ENCODE measurements around the gene EIF2AK3. TPM values are rescaled to one million over a fixed set of nuclear protein-coding genes. Genes with fewer than 3 reads are reported as not detected.

Gene EIF2AK3
- total and polyA plus RNA-seq, 10 of the 15 experiments (the other 5 are each of a cell fraction or from before 2014, with no cell fraction given) = 5.0 to 44.7 (median 22.4) TPM

DNA sequence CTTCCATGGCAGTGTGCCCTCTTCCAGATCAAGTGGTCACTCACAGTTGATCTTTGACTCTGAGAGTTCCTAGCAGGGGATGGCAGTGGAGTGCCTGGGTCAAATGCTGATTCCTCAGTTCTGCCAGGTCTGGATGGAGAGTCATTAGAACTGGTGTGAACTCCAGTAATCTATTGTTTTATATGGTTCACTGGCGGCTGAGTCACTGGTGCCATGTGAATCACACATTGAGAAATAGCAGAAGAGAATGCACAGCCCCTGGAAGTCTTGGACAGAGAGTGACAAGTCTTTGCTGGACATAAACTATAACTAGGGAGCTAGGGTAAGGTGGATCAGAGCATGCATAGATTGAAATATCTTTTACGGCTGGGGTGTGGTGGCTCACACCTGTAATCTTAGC is 86.9 kb downstream of the EIF2AK3 start:
- RAD21 ChIA-PET (ENCODE audit: unreplicated experiment) = no interaction called here
- Histone ChIP-seq H3K36me3 (ENCODE audit: control insufficient read depth in 2 of 2, insufficient read depth in 2 of 2, low read length in 1 of 2) (no peaks in the 10 kb centered on the region), H2AFZ (ENCODE audit: control insufficient read depth, low read depth, low read length) (no peak overlapping the region), H3K9me3 (replicated peaks; ENCODE audit: control insufficient read depth, insufficient read depth, low read length) (no peaks in the 10 kb centered on the region; the same call in 2 of the 3 replicates), H3K4me1 (ENCODE audit: control insufficient read depth, insufficient read depth, low read length) (no peaks in the 10 kb centered on the region), H3K4me3 (no peak overlapping the region), H3K9ac (ENCODE audit: control insufficient read depth, insufficient read depth, low read length) (no peak overlapping the region), H3K4me2 (ENCODE audit: control insufficient read depth, insufficient read depth) (no peak overlapping the region), H3K27ac (ENCODE audit: control insufficient read depth, insufficient read depth) (no peak overlapping the region), H3K79me2 (ENCODE audit: control insufficient read depth, insufficient read depth, low read length) (no peaks in the 10 kb centered on the region), H3K27me3 (replicated peaks in 1 of 2; ENCODE audit: control insufficient read depth in 2 of 2, insufficient read depth in 2 of 2, low read length in 1 of 2) (no peaks in the 10 kb centered on the region), H4K20me1 (ENCODE audit: control insufficient read depth, insufficient read depth) (no peaks in the 10 kb centered on the region)
- BruUV-seq (replicated peaks) = no TSS peak
- FAIRE-seq (no peak), ATAC-seq (no peak), DNase-seq (ENCODE audit: low read depth, low spot score) (no peak)
- intact Hi-C loops (cut with micrococcal nuclease; ENCODE audit: unreplicated experiment) (no loop called here), in situ Hi-C loops (cut with MboI) (no loop called here)
- POLR2A ChIA-PET = no interaction called here
- 88% methylated on average over 2 of the region's 2 CpGs for WGBS (ENCODE audit: insufficient coverage, insufficient replicate concordance, low lambda C conversion rate, missing lambda C conversion rate)
- CTCF ChIA-PET = interaction anchor here (1.8 kb wide), 1 partner anchor 131 kb away, joined by 4 read pairs; no protein-coding TSS in a partner anchor
- SMC1A ChIA-PET (ENCODE audit: uncharacterized antibody, unreplicated experiment) = no interaction called here
- no peak for TF ChIP-seq KLF5 (IDR thresholded peaks at IDR 0.05; ENCODE audit: partially characterized antibody)
- no peak for TF ChIP-seq ASH2L (IDR thresholded peaks at IDR 0.05; ENCODE audit: borderline replicate concordance, low read depth)
- no peak for TF ChIP-seq YBX1 (IDR thresholded peaks at IDR 0.05)

DNA sequence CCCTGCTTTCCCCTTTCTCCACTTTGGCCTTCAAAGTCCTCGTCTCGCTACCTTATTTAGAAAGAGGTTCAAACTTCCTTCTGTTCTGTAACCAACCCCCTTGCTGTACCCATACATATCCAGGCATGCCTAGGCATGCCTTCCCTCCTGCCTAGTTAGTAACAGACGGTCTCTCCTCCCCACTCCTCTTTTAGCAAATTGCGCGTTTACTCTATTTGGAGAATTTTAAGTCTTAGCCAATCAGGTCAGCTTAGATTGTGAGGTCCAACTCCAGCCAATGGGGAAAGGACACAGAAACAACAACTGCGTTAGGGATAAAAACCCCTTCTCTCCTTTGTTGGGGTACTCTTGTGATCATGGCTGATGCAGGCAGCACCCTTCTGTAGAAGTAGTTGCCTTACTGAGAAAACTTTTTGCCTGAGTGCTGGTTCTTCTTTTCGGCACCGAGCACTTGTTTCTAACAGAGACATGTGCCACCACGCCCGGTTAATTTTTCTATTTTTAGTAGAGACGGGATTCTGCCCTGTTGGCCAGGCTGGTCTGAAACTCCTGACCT is 88.8 kb downstream of the EIF2AK3 start:
- FAIRE-seq = no peak
- Histone ChIP-seq H3K27ac (ENCODE audit: control insufficient read depth, insufficient read depth) (no peak overlapping the region), H2AFZ (ENCODE audit: control insufficient read depth, low read depth, low read length) (no peak overlapping the region), H3K4me3 (no peak overlapping the region), H3K9ac (ENCODE audit: control insufficient read depth, insufficient read depth, low read length) (no peak overlapping the region), H3K36me3 (ENCODE audit: control insufficient read depth in 2 of 2, insufficient read depth in 2 of 2, low read length in 1 of 2) (no peaks in the 10 kb centered on the region), H3K4me1 (ENCODE audit: control insufficient read depth, insufficient read depth, low read length) (no peaks in the 10 kb centered on the region), H4K20me1 (ENCODE audit: control insufficient read depth, insufficient read depth) (no peaks in the 10 kb centered on the region), H3K27me3 (replicated peaks in 1 of 2; ENCODE audit: control insufficient read depth in 2 of 2, insufficient read depth in 2 of 2, low read length in 1 of 2) (no peaks in the 10 kb centered on the region), H3K4me2 (ENCODE audit: control insufficient read depth, insufficient read depth) (no peak overlapping the region), H3K9me3 (replicated peaks; ENCODE audit: control insufficient read depth, insufficient read depth, low read length) (no peaks in the 10 kb centered on the region; the same call in 2 of the 3 replicates), H3K79me2 (ENCODE audit: control insufficient read depth, insufficient read depth, low read length) (no peaks in the 10 kb centered on the region)
- SMC1A ChIA-PET (ENCODE audit: uncharacterized antibody, unreplicated experiment) = no interaction called here
- RAD21 ChIA-PET (ENCODE audit: unreplicated experiment) = no interaction called here
- in situ Hi-C loops (cut with MboI) = no loop called here
- no TSS peak for BruUV-seq (replicated peaks)
- intact Hi-C loops (cut with micrococcal nuclease; ENCODE audit: unreplicated experiment) = no loop called here
- no peak for ATAC-seq
- POLR2A ChIA-PET = no interaction called here
- 78% methylated on average over 11 of the region's 11 CpGs for WGBS (ENCODE audit: insufficient coverage, insufficient replicate concordance, low lambda C conversion rate, missing lambda C conversion rate)
- CTCF ChIA-PET = interaction anchor here (0.9 kb wide), 1 partner anchor 133 kb away, joined by 4 read pairs; no protein-coding TSS in a partner anchor
- DNase-seq (ENCODE audit: low read depth, low spot score) = no peak
- TF ChIP-seq, protein P1, sequence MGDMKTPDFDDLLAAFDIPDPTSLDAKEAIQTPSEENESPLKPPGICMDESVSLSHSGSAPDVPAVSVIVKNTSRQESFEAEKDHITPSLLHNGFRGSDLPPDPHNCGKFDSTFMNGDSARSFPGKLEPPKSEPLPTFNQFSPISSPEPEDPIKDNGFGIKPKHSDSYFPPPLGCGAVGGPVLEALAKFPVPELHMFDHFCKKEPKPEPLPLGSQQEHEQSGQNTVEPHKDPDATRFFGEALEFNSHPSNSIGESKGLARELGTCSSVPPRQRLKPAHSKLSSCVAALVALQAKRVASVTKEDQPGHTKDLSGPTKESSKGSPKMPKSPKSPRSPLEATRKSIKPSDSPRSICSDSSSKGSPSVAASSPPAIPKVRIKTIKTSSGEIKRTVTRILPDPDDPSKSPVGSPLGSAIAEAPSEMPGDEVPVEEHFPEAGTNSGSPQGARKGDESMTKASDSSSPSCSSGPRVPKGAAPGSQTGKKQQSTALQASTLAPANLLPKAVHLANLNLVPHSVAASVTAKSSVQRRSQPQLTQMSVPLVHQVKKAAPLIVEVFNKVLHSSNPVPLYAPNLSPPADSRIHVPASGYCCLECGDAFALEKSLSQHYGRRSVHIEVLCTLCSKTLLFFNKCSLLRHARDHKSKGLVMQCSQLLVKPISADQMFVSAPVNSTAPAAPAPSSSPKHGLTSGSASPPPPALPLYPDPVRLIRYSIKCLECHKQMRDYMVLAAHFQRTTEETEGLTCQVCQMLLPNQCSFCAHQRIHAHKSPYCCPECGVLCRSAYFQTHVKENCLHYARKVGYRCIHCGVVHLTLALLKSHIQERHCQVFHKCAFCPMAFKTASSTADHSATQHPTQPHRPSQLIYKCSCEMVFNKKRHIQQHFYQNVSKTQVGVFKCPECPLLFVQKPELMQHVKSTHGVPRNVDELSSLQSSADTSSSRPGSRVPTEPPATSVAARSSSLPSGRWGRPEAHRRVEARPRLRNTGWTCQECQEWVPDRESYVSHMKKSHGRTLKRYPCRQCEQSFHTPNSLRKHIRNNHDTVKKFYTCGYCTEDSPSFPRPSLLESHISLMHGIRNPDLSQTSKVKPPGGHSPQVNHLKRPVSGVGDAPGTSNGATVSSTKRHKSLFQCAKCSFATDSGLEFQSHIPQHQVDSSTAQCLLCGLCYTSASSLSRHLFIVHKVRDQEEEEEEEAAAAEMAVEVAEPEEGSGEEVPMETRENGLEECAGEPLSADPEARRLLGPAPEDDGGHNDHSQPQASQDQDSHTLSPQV (IDR thresholded peaks at IDR 0.05) = no peak
- TF ChIP-seq STAT1 (conservative IDR thresholded peaks at IDR 0.05) (no peak), LARP7 (IDR thresholded peaks at IDR 0.05) (no peak), SMAD5 (IDR thresholded peaks at IDR 0.05; ENCODE audit: low read depth) (no peak), ZZZ3 (IDR thresholded peaks at IDR 0.05; ENCODE audit: control insufficient read depth, insufficient read length, low read depth) (no peak), SREBF2 (IDR thresholded peaks at IDR 0.05; ENCODE audit: low read length) (no peak), SMC3 (IDR thresholded peaks at IDR 0.05; ENCODE audit: borderline replicate concordance, low read length) (no peak), NR2C1 (IDR thresholded peaks at IDR 0.05) (no peak), POLR2AphosphoS2 (IDR thresholded peaks at IDR 0.05; ENCODE audit: low read depth, low read length) (no peak)
- TF ChIP-seq, protein P2, sequence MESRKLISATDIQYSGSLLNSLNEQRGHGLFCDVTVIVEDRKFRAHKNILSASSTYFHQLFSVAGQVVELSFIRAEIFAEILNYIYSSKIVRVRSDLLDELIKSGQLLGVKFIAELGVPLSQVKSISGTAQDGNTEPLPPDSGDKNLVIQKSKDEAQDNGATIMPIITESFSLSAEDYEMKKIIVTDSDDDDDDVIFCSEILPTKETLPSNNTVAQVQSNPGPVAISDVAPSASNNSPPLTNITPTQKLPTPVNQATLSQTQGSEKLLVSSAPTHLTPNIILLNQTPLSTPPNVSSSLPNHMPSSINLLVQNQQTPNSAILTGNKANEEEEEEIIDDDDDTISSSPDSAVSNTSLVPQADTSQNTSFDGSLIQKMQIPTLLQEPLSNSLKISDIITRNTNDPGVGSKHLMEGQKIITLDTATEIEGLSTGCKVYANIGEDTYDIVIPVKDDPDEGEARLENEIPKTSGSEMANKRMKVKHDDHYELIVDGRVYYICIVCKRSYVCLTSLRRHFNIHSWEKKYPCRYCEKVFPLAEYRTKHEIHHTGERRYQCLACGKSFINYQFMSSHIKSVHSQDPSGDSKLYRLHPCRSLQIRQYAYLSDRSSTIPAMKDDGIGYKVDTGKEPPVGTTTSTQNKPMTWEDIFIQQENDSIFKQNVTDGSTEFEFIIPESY (IDR thresholded peaks at IDR 0.05) = no peak
